GM21576 (cell line): ENCODE results near the gene TBC1D8.

Experiments used
- ATAC-seq: cut with Tn5 transposase; IDR thresholded peaks from one replicate; pipeline ENCODE4 v1.9.1; 2021; ENCODE audit warnings: mild to moderate bottlenecking, moderate library complexity; ENCODE audit not compliant: unreplicated experiment

The TBC1D8 gene

GRCh38 chr2:101113441-101114267 is 37.5 kb downstream of the TBC1D8 start:
- ATAC-seq = no peak

GRCh38 chr2:101112772-101113157 is 38.4 kb downstream of the TBC1D8 start:
- no peak for ATAC-seq

GRCh38 chr2:101111917-101112771 is 39.0 kb downstream of the TBC1D8 start:
- ATAC-seq = no peak

- ATAC-seq = no peak
Observed at GRCh38 chr2:101111262-101111838, 39.8 kb downstream of the TBC1D8 start.

- ATAC-seq = no peak
Observed at GRCh38 chr2:101109451-101110118, 41.6 kb downstream of the TBC1D8 start.

GRCh38 chr2:101108357-101108756 is 42.8 kb downstream of the TBC1D8 start:
- ATAC-seq = no peak

GRCh38 chr2:101107241-101107640 is 43.9 kb downstream of the TBC1D8 start:
- no peak for ATAC-seq

GRCh38 chr2:101106453-101107181 is 44.6 kb downstream of the TBC1D8 start:
- ATAC-seq = no peak

- ATAC-seq = no peak
Observed at GRCh38 chr2:101105654-101106053, 45.5 kb downstream of the TBC1D8 start.

- ATAC-seq = no peak
Observed at GRCh38 chr2:101097638-101098037, 53.5 kb downstream of the TBC1D8 start.

- no peak for ATAC-seq
Observed at GRCh38 chr2:101096619-101097142, 54.5 kb downstream of the TBC1D8 start.

- no peak for ATAC-seq
Observed at GRCh38 chr2:101094351-101094750, 56.8 kb downstream of the TBC1D8 start.

GRCh38 chr2:101089942-101090799 is 61.0 kb downstream of the TBC1D8 start:
- ATAC-seq = no peak

GRCh38 chr2:101089419-101089818 is 61.8 kb downstream of the TBC1D8 start:
- peak; percentile 94 for ATAC-seq

- ATAC-seq = no peak
Observed at GRCh38 chr2:101087638-101088037, 63.5 kb downstream of the TBC1D8 start.

GRCh38 chr2:101083613-101084012 is 67.6 kb downstream of the TBC1D8 start:
- no peak for ATAC-seq

- ATAC-seq = no peak
Observed at GRCh38 chr2:101082998-101083397, 68.2 kb downstream of the TBC1D8 start.

- no peak for ATAC-seq
Observed at GRCh38 chr2:101081375-101081907, 69.7 kb downstream of the TBC1D8 start.
